MV-4-11 (cell line): ENCODE measurements around the gene FGD4.

Experiments used
- DNase-seq: peaks from one replicate; lab custom pipeline; 2025; lab: John Stamatoyannopoulos, UW

The FGD4 gene

GRCh38 chr12:32399370-32400113, at the start of gene FGD4:
FGD4 (plus strand) TSS chr12:32399558.
- DNase-seq = peak; percentile 63

GRCh38 chr12:32353540-32353939, 45.8 kb upstream of the FGD4 start:
- DNase-seq = no peak

- DNase-seq = no peak
Observed at GRCh38 chr12:32357601-32358249, 41.6 kb upstream of the FGD4 start.

- DNase-seq = no peak
Observed at GRCh38 chr12:32360956-32361355, 38.4 kb upstream of the FGD4 start.

- DNase-seq = no peak
Observed at GRCh38 chr12:32362892-32363291, 36.5 kb upstream of the FGD4 start.

- DNase-seq = peak; percentile 63
Observed at GRCh38 chr12:32365473-32366064, 33.8 kb upstream of the FGD4 start.

GRCh38 chr12:32366714-32367113, 32.6 kb upstream of the FGD4 start:
- no peak for DNase-seq

- DNase-seq = no peak
Observed at GRCh38 chr12:32367381-32367780, 32.0 kb upstream of the FGD4 start.

GRCh38 chr12:32369202-32369601, 30.2 kb upstream of the FGD4 start:
- no peak for DNase-seq

GRCh38 chr12:32377344-32378055, 21.9 kb upstream of the FGD4 start:
- no peak for DNase-seq

- DNase-seq = no peak
Observed at GRCh38 chr12:32379213-32379612, 20.1 kb upstream of the FGD4 start.

- no peak for DNase-seq
Observed at GRCh38 chr12:32379667-32380066, 19.7 kb upstream of the FGD4 start.

- no peak for DNase-seq
Observed at GRCh38 chr12:32382226-32382625, 17.1 kb upstream of the FGD4 start.

- DNase-seq = no peak
Observed at GRCh38 chr12:32390572-32391219, 8.7 kb upstream of the FGD4 start.

GRCh38 chr12:32395026-32395425, 4.3 kb upstream of the FGD4 start:
- DNase-seq = no peak

GRCh38 chr12:32397696-32398095, 1.7 kb upstream of the FGD4 start:
- no peak for DNase-seq

- no peak for DNase-seq
Observed at GRCh38 chr12:32398181-32398580, 1.2 kb upstream of the FGD4 start.

GRCh38 chr12:32398816-32399369, 465 bp upstream of the FGD4 start:
- DNase-seq = no peak

GRCh38 chr12:32400114-32400672, 835 bp downstream of the FGD4 start:
- DNase-seq = no peak

- no peak for DNase-seq
Observed at GRCh38 chr12:32400866-32401265, 1.5 kb downstream of the FGD4 start.

- DNase-seq = no peak
Observed at GRCh38 chr12:32402170-32402569, 2.8 kb downstream of the FGD4 start.

- peak; percentile 77 for DNase-seq
Observed at GRCh38 chr12:32402946-32403345, 3.6 kb downstream of the FGD4 start.
